ENCODE measurements around the gene KCNJ5.
A peak's percentile ranks its signal among the peaks of the same experiment; 100 is the strongest.

KCNJ5 gene

DNA sequence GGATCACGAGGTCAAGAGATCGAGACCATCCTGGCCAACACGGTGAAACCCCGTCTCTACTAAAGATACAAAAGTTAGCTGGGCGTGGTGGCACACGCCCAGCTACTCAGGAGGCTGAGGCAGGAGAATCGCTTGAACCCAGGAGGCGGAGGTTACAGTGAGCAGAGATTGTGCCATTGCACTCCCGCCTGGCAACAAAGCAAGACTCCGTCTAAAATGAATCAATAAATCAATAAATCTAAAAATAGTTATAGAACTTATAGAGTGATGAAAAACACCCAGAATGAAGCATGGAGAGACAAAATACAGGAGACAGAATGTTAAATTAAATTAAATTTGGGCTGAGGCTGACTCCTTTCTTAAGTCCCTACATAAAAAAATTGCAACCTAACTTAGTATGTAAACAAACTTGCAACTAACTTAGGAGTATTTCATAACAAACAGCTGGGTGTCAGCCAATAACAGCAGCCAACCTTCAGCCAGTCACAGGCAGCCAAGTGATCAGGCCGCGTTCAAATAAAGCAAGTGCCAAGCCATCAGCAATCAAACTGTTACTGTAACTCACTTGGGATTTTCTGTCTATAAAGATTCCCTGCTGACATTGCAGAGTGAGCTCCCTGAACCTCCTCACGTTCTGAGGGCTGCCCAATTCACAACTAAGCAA lies 58.8 kb downstream of the KCNJ5 start:
- H3K27ac ChIP-seq = no peak overlapping the region
- H3K4me3 ChIP-seq = no peak overlapping the region
- TF ChIP-seq, protein P1, sequence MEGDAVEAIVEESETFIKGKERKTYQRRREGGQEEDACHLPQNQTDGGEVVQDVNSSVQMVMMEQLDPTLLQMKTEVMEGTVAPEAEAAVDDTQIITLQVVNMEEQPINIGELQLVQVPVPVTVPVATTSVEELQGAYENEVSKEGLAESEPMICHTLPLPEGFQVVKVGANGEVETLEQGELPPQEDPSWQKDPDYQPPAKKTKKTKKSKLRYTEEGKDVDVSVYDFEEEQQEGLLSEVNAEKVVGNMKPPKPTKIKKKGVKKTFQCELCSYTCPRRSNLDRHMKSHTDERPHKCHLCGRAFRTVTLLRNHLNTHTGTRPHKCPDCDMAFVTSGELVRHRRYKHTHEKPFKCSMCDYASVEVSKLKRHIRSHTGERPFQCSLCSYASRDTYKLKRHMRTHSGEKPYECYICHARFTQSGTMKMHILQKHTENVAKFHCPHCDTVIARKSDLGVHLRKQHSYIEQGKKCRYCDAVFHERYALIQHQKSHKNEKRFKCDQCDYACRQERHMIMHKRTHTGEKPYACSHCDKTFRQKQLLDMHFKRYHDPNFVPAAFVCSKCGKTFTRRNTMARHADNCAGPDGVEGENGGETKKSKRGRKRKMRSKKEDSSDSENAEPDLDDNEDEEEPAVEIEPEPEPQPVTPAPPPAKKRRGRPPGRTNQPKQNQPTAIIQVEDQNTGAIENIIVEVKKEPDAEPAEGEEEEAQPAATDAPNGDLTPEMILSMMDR (IDR thresholded peaks at IDR 0.05) = no peak
- DNase-seq (ENCODE audit: low spot score) = no peak

DNA sequence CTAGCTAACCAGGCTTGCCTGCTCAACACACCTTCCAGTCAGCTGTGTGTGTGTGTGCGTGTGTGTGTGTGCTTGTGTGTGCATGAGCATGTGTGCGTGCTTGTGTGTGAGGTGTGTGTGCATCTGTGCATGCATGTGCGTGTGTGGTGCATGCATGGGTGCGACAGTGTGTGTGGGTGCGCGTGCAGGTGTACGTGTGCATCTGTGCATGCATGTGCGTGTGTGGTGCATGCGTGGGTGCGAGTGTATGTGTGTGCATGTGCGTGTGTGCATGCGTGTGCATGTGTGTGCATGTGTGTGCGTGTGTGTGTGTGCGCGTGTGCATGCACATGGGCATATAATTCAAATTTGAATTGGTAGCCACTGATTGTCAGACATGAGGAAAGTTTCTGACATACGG lies 62.0 kb downstream of the KCNJ5 start:
- no peak for DNase-seq (ENCODE audit: low spot score)
- no peak overlapping the region for H3K27ac ChIP-seq
- no peak overlapping the region for H3K4me3 ChIP-seq
- TF ChIP-seq, protein P1 (IDR thresholded peaks at IDR 0.05) = no peak

DNA sequence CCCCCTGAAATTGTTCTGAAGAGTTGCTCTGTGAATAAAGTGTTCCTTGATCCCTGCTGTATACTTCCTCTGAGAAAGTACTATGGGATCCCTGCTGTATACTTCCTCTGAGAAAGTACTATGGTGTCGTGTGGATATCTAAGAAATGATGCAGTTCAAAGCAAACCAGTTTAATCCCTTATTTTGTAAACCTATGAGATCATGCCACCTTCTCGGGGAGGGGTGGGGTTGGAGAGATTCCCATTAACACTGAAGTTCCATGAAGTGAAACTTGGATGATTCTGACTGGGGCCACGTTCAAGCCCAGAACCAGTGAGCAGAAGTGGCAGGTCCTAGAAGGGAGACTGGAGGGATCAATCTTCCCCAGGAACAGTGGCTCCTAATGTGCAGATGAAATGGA lies 64.5 kb downstream of the KCNJ5 start:
- DNase-seq (ENCODE audit: low spot score) = no peak
- H3K27ac ChIP-seq = no peak overlapping the region
- TF ChIP-seq, protein P1 (IDR thresholded peaks at IDR 0.05) = no peak
- H3K4me3 ChIP-seq = no peak overlapping the region

DNA sequence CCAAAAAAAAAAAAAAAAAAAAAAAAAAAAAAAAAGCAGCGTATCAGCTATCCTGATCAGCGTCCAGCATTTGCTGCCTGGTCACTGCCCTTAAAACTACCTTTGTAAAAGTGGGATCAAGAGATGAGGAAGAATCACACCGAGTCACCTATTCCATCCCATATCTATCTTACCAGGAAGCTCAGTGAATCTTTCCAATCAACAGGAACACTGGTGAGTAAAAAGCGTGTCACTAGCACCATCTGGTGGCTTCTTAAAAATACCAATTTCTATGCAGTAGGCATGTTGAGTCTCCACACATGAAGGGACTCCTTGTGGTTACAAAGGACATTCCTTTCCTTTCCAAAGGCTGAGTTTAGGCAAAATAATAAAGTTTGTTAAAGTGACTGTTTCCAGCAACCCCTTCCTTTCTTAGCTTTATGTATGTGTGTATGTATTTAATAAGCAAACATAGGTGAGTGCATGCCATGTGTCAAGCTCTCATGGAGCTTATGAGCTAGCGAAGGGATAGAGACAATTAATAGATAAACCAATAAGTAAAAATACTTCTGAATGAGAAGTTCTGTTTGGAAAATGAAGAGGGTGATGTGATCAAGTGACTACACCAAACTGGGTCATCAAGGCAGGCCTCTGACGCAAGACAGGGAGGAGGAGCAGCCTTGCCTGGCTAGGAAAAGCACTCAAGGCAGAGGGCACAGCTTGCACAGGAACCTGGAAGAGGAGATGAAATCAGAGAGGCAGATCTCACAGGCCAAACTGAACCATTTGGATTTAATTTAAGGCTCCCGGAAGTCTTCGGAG lies 65.4 kb downstream of the KCNJ5 start:
- Histone ChIP-seq H3K4me3 (no peak overlapping the region), H3K27ac (no peak overlapping the region)
- TF ChIP-seq, protein P1 (IDR thresholded peaks at IDR 0.05) = peak; percentile 51
- no peak for DNase-seq (ENCODE audit: low spot score)

DNA sequence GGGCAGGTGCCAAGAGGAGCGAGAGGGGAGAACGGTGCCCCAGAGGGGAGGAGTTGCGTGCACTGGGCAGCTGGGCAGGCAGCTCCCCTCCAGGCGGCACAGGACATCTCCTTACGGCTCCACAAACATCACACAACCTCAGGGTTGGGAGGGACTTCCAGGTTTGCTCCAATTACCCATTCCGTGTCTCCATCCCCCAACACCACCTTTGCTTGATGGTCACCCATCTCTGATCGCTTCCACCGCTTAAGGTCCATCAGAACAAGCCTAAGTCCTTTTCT lies 66.0 kb downstream of the KCNJ5 start:
- no peak for DNase-seq (ENCODE audit: low spot score)
- Histone ChIP-seq H3K4me3 (no peak overlapping the region), H3K27ac (no peak overlapping the region)
- TF ChIP-seq, protein P1 (IDR thresholded peaks at IDR 0.05) = no peak

DNA sequence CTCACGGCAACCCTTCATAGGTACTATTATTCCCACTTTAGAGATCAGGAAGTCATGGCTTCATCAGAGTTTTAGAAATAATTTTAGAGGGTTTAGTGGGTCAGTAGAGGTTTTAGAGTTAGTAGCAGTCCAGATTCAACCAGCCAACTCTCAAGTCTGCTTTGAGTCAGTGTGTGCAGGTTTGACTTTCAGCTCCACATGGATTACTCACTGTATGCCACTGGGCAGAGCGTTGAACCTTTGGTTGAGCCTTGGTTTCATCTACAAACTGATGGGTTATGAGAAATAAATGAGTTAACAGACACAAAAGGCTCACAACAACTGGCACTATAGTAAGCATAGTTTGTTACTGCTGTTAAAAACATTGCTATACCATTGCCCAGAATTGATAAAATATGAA lies 70.5 kb downstream of the KCNJ5 start:
- no peak overlapping the region for H3K27ac ChIP-seq
- no peak overlapping the region for H3K4me3 ChIP-seq
- no peak for DNase-seq (ENCODE audit: low spot score)
- TF ChIP-seq, protein P1 (IDR thresholded peaks at IDR 0.05) = no peak

DNA sequence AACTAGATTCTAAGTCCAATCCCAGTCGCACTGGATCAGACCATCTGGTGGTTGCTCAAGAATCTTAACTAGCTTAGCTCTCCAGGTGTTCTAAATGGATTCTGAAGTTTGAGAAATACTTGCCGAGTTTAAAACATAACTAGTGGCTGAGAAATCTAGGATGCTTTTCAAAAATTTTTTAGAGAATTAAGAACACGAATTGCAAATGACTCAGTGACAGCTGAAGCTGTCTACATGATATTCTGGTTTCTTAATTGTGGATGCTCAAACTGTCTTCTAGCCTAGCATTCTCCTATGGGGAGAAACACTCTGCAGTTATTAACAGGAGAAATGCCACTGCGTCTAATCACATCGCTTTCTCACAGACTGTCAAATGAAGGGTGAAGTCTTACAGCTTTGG lies 71.7 kb downstream of the KCNJ5 start:
- Histone ChIP-seq H3K27ac (no peak overlapping the region), H3K4me3 (no peak overlapping the region)
- TF ChIP-seq, protein P1 (IDR thresholded peaks at IDR 0.05) = no peak
- no peak for DNase-seq (ENCODE audit: low spot score)

Measured in coronary artery (tissue), 2 donors.